GM19463 (cell line): ENCODE data around the gene CFAP92.
"Not testable (repeated sequence)": the region's sequence is repeated elsewhere in the genome, so short reads cannot be mapped to it uniquely, and the experiment has no call there.

Source experiments
- ATAC-seq: cut with Tn5 transposase; IDR thresholded peaks from one replicate; pipeline ENCODE4 v1.9.1; 2021; ENCODE audit warnings: mild to moderate bottlenecking, moderate library complexity; ENCODE audit not compliant: unreplicated experiment

Gene CFAP92

GRCh38 chr3:128870347-128870746 is 123.5 kb downstream of the CFAP92 start:
- no peak for ATAC-seq

DNA sequence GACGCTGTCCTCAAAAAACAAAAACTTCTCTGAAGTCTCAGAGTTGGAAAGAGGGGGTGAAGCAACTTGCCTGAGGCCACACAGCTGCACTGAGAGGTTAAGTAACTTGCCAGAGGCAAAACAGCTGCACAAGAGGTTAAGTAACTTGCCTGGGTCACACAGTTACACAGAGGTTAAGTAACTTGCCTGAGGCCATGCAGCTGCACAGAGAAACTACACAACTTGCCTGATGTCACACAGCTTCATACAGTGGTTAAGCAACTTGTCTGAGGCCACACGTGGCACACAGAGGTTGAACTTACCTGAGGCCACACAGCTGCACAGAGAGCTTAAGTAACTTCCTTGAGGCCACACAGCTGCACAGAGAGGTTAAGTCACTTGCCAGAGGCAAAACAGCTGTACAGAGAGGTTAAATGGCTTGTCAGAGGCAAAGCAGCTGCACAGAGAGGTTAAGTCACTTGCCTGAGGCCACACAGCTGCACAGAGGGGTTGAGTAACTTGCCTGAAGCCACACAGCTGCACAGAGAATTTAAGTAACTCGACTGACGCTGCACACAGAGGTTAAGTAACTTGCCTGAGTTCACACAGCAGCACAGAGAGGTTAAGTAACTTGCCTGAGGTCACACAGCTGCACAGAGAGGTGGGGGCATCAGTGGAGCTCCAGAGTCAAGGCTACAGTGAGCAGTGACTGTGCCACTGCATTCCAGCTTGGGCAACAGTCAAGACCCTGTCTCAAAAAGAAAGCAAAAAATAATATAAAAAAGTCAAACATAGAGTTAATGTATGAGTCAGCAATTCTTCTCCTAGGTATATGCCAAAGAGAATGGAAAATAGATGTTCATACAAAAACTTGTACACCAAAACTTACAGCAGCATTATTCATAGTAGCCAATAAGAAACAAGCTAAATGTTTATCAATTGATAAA is 126.4 kb downstream of the CFAP92 start:
- no peak for ATAC-seq

DNA sequence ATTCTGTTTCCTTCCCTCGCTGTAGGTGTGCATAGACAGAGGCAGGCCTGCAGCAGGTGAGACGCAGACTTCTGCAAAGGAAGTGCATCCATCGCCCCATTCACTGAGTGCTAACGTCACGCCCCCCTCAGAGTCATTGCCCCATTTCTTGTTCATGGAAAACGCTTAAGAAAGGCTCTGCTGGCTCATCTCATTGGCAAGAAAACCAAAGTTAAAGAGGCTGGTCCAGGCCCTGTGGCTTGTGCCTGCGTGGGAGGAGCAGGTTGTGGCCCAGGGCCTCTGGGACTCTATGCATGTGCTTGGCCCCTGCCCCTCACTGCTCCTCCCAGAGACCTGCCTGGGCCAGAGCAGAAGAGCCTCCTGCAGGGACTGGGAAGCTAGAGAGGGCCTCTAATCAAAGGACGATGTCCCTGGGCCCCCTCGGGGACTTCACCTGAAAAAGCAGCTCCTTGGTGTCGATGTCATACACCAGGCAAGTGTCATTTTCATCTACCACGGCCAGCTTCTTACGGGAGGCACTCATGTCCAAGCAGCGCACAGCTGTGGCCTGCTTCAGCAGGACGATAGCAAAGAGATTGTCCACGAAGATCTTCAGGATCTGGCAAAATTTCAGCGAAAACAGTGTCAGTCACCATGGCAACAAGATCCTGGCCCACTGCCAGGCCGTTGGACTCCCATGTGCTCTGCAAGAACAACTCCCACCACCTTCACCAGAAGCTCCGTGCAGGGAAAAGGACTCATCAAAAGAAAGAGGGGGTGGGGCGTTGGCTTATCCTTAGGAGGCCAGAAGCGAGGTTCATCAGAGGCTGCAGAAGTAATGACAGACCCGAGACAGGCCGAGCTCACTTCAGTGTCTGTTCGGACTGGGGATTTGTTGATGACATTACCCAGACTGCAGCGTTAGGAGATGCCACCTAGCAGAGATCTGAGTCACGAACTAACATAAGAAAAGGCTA is 128.7 kb downstream of the CFAP92 start:
- ATAC-seq: not testable (repeated sequence)

DNA sequence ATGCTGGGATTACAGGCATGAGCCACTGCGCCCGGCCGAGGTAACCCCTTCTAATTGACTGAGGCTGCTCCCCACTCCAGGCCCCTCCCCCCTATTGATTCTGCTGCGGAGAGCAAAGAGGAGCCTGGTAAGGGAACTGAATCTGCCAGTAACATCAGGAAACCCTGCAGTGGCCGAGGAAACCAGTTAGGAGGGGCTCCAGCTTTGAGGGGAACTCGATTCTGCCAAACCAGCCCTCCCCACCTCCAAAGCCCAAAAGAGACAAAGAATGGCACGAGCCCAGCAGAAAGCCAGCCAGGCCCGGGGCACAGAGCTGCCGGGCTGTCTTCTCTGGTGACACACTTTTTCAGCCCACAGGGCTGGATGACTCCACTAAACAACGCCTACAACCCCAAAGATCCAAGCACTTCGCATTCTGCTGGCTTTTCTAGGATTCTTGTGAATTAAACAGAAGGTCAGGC is 129.5 kb downstream of the CFAP92 start:
- no peak for ATAC-seq

GRCh38 chr3:128863560-128863959 is 130.3 kb downstream of the CFAP92 start:
- no peak for ATAC-seq

DNA sequence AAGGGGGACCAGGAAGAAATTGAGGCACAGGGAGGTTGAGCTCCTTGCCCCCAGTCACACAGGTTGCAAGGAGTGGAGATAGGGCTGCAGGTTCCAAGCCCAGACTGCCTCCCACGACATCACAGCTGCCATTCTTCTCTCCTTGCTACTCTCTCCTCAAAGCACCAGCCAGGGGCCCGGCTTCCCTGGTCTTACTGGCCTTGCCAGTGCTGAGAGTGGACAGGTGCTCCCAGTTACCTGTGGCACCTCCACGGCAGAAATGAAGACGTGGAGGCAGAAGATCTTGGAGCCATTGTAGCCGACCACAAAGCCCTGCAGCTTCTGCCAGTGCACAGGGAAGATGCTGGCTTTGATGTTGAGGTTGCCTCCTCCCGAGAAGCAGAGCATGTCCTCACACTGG is 132.4 kb downstream of the CFAP92 start:
- ATAC-seq: no peak
